Adrenal gland (tissue), 5 donors: Measurements from ENCODE around the gene DRC3.

Source experiments
- CTCF ChIP-seq, 6 experiments: fragments of 450-650 bp in 4 of 6; fragments of 200-600 bp in 2 of 6; sonication (generic) in 1 of 6; IDR thresholded peaks; 1 replicate in 5 of 6; 2 replicates in 1 of 6; pipeline versions ENCODE4 v1.5.1 to v1.8.0; 2016 to 2021; ENCODE audit warnings: antibody characterized with exemption in 6 of 6, mild to moderate bottlenecking in 2 of 6, moderate library complexity in 1 of 6
- POLR2A ChIP-seq, 2 donors: fragments of 450-650 bp; IDR thresholded peaks; one replicate each; pipeline ENCODE4 v1.6.1; 2017; ENCODE audit warnings: antibody characterized with exemption in 2 of 2, mild to moderate bottlenecking in 2 of 2, moderate library complexity in 1 of 2
- donor health status: DM: no; HTN: no; CAD: no.

- TF ChIP-seq POLR2A (IDR thresholded peaks at IDR 0.05) = no peak
- no peak for TF ChIP-seq CTCF (IDR thresholded peaks at IDR 0.05)
These were observed 41.5 kb upstream of the DRC3 start for GRCh38 chr17:17931159-17931558.
